Amniotic stem cell (primary cell): ENCODE data around the gene KHNYN.
A peak's percentile ranks its signal among the peaks of the same experiment; 100 is the strongest.
"Not testable (repeated sequence)": the region's sequence is repeated elsewhere in the genome, so short reads cannot be mapped to it uniquely, and the experiment has no call there.

Experiments used
- DNase-seq: peaks from one replicate; lab custom pipeline; 2025; lab: John Stamatoyannopoulos, UW

The KHNYN gene

GRCh38 chr14:24437736-24438067 is 7.9 kb downstream of the KHNYN start:
- no peak for DNase-seq

GRCh38 chr14:24438223-24439097 is 8.7 kb downstream of the KHNYN start:
- no peak for DNase-seq

DNA sequence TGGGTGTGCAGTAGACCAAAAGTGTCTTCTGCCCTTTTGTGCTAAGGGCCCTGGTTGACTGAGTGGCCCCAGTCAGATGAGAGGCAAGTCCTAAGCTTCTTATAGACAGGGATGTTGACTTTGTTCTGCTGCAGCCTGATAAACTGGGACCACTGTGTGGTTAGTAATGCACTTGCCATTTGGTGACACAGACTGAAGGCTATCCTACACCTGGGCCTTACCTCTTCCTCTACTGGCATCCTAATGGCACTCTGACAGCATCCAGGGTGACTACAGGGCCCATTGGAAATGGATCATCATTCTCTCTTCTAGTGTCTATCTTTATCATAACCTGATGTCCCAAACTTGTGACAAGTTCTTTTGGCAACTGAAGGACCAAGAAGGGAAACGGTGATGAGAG is 9.5 kb downstream of the KHNYN start:
- DNase-seq: no peak

DNA sequence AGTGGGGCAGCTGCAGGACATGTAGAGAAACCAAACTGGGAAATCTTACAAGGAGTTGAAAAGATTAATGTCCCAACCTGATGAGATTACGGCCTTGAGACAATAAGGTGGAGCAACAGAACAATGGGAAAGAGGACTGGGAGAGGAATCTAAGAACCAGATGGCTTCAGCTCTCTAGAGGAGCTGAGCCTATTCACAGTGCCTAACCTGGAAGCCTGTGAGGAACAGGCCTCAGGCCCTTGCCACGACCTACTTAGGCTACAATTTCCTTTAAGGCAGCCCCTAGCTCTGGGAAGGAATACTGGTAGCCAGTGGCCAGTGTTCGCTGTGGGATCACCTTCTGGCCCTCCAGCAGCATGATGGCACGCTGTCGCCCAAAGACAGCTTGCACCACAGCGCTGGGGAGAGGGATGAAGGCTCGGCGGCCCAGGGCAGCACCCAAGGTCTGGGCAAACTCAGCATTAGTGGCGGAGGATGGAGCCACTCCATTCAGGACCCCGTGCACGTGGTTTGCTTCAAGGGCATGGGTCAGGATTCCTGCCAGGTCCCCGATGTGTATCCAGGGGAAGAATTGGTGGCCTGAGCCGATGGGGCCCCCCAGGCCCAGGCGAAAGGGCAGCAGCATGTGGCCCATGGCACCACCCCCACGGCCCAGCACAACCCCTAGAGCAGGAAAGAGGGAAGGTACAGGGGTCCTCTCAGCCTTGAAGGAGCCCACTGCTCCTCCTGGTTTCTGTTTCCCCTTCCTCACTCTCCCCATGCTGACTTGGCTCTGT is 10.3 kb downstream of the KHNYN start:
- DNase-seq: no peak

DNA sequence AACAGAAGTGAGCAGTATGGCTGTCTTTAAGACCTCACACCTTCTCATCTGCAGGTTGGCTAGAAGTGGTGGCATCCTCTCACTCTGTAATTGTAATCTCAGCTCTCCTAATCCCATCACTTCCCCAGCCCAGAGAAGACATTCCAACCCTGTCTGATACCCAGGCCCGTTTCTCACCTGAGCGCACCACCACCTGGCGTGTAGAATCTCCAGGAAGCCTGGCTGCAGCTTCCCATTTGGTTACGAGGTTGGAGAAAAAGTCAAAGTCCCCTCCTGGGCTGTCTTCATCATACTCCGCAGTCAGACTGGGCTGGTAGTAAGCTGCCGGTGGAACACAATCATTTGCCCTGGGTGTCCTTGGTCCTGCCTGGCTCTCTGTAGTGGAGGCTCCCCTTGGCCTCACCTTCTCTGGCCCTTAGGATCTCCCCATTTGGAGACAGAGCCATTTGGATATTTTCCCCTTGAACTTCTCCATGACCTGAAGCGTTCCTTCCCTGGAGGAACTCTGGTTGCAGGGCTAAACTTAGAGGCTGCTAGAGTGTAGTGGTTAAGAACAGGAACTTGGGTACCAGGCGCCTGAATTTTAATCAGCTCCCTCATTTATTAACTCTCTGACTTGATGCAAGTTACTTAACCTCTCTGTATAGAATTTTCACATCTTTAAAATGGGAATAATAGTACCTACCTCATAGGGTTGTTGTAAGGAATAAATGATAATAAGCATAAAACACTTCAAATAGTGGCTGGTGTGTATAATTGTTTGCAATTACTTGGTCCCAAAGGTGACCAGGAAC is 11.0 kb downstream of the KHNYN start:
- DNase-seq: no peak

- DNase-seq: no peak
Observed at GRCh38 chr14:24441485-24441884, 11.7 kb downstream of the KHNYN start.

- no peak for DNase-seq
Observed at GRCh38 chr14:24441904-24442239, 12.1 kb downstream of the KHNYN start.

GRCh38 chr14:24442240-24443052 is 12.7 kb downstream of the KHNYN start, which contains the start of gene SDR39U1:
TSS of gene SDR39U1 (minus strand) at chr14:24442776. CDS start at chr14:24442769, 7 bp downstream.
- DNase-seq: peak; percentile 97

GRCh38 chr14:24443053-24443665 is 13.4 kb downstream of the KHNYN start:
- DNase-seq: no peak

DNA sequence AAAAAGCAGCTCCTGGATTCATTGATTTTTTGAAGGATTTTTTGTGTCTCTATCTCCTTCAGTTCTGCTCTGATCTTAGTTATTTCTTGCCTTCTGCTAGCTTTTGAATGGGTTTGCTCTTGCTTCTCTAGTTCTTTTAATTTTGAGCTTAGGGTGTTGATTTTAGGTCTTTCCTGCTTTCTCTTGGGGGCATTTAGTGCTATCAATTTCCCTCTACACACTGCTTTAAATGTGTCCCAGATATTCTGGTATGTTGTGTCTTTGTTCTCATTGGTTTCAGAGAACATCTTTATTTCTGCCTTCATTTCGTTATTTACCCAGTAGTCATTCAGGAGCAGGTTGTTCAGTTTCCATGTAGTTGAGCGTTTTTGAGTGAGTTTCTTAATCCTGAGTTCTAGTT is 21.1 kb downstream of the KHNYN start:
- DNase-seq: not testable (repeated sequence)

DNA sequence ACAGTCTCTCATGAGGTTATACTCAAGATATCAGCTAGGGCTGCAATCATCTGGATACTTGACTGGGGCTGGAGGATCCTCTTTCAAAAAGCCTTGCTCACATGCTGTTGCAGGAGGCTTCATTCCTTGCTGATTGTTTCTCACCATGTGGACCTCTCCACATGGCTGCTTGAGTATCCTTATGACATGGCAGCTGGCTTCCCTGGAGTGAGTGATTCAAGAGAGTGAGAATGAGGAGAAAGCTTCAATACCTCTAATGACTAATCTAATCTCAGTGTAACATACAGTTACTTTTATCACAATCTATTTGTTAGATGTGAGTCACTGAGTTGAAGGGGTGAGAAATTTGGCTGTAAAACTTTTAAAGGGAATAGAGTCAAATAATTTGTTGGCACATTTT is 27.2 kb downstream of the KHNYN start:
- DNase-seq: no peak

- no peak for DNase-seq
Observed at GRCh38 chr14:24458736-24459135, 29.0 kb downstream of the KHNYN start.

GRCh38 chr14:24459331-24459730 is 29.6 kb downstream of the KHNYN start:
- no peak for DNase-seq

DNA sequence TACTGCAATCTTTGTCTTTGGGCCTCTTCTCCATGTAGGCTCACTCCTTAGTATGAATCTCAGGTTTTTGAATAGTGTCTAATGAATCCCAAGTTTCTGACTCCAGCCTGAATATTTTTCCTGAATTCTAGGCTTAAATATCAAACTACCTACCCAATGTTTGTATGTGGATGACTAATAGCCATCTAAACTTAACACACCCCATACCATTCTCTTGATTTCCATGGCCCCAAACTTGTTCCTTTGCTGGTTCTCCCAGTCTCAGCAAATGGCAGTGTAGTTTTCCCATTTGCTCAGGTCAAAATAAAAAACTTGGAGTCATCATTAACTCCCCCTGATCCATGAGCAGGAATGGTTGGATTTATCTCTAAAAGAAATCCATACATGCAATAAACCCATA is 31.6 kb downstream of the KHNYN start:
- DNase-seq: no peak

- DNase-seq: no peak
Observed at GRCh38 chr14:24463017-24463883, 33.5 kb downstream of the KHNYN start.

DNA sequence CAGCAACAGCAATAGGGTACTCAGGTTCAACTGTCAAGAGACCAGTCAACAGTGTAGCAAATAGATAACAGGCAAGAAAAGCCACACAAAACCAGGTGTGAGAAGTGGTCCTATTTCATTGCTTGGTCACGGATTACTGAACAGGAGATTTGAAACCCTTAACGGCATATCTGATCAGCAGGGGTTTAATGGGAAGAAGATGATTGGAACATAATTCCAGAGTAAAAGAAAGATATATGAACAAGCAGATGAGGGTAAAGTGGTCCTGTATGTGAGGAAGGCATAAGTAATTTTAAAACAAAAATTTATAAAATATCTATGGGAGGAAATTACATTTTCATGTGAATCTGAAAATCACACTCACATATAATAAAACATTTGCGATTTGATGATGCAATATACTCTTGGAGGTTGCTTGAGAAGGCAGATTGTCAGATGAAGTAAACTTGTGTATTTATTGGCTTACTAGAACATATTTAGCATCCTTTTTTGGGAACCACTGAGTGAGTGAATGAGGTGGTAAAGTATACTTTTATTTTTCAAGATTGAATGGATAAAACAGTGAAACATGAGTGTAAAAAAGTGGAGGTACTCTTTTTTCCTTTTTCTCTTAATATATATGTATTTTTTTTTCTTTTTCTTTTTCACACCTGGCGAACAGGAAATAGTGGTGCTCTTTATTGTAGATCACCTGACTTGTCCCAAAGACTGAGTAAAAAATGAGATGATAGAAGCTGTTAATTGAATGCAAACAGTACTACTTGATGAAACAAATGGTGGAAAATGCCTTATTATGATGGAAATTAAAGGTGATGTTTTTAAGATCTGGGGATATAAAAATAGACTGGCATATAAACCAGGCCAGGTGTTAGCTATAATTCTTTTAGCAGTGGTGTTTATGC is 34.4 kb downstream of the KHNYN start:
- no peak for DNase-seq

DNA sequence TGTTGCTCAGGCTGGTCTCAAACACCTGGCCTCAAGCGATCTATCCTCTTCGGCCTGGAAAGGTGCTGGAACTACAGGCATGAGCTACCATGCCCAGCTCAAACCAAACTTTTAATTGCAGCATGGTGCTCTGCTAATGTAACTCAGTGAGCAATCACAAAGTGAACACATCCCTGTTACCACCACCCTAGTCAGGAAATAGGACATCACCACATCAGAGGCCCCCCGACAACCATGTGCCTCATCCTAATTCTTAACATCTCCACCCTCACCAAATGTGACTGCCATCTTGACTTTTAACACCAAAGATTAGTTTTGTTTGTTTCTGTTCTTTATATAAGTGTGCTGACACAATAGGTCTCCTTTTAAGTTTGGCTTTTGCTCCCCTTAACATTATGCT is 35.6 kb downstream of the KHNYN start:
- no peak for DNase-seq

GRCh38 chr14:24465805-24466204 is 36.1 kb downstream of the KHNYN start:
- DNase-seq: no peak

- DNase-seq: not testable (repeated sequence)
Observed at GRCh38 chr14:24470450-24470849, 40.7 kb downstream of the KHNYN start.
